ENCODE results near the gene EPB41L5.
"Not testable (repeated sequence)": the region's sequence is repeated elsewhere in the genome, so short reads cannot be mapped to it uniquely, and the experiment has no call there.

Gene EPB41L5

GRCh38 chr2:120103723-120104467, 91.0 kb downstream of the EPB41L5 start:
- peak; percentile 93 for DNase-seq

DNA sequence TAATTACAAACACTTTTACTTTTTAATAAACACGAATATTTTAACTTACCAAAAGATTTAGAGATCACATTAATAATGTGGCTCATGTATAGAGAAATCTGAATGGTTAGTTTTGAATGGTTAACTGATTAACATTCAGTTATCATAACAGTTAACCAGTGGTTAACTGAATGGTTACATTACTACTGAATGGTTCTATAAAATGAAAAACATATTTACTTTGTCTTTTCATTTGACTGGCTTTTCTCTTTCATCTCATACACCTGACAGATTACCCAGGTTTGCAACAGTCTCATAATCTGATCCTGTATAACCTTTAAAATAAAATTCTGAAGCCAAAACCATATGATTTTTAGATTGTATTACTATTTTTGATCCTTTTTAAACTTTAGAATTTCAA, 91.9 kb downstream of the EPB41L5 start:
- DNase-seq = no peak

DNA sequence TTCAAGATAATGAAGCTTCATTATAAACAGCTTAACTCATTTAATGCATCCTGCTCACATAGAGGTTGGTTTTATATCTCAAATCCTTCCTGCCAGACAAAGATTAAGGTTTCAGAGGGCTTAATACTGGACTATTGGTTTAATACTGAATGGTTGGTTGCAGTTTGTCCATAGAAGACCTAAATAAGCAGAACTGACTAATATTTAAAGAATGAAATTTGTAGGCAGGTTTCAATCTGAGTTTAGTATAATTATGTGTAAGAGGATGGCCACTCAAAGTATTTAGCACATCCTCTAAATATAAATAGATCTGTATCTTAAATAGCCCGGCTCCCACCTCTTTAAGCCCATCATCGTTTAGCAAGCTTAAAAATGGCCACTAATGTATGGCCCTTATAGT, 92.5 kb downstream of the EPB41L5 start:
- DNase-seq = peak; percentile 11

DNA sequence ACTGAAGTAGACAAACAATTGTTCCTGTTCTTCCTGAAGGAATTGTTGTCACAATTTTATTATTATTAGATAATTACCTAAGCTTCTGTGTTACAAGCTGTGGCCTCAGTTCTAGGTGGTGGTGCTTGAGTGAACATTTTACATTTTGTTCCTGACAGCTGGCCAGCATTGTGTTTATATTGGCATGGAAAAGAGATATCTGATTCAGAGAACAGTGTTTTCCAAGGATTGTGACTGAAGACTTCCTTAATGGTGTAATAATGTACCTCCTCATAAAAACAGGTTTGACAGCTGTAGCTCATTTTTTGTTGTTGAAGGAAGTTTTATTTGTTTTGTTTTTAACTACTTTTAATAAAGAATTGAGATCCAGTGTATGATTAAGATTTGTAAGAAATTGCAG, 95.2 kb downstream of the EPB41L5 start:
- DNase-seq = peak; percentile 70

DNA sequence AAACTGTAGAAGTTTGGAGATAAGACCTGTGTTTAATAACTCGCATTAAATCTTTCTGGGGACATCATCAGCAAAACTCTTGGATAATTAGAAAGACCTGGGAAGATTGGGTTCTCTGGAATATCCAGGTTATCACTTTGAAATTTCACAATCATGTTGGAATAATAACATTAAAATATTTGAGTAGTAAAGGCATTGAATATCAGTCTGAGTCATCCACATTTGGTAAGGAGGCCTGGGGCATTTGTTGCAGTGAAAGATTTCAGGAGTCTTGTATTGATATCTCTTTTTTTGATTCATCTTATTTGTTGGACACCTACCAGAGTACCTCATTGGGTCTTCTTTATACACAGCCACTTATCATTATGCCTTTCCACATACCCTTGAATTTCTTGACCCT, 95.9 kb downstream of the EPB41L5 start:
- DNase-seq = peak; percentile 60

GRCh38 chr2:120109186-120110061, 96.5 kb downstream of the EPB41L5 start:
- peak; percentile 42 for DNase-seq

- DNase-seq = no peak
Observed at GRCh38 chr2:120110062-120110362, 97.1 kb downstream of the EPB41L5 start.

DNA sequence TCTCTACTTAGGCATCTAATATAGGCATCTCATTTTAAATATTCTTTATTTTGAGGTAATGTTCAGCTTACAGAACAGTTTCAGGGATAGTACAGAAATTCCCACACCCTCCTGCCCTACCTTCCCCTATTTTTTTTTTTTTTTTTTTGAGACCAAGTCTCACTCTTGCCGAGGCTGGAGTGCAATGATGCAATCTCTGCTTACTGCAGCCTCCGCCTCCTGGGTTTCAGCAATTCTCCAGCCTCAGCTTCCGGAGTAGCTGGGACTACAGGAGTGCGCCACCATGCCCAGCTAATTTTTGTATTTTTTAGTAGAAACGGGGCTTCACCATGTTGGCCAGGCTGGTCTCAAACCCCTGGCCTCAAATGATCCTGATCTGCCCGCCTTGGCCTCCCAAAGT, 97.6 kb downstream of the EPB41L5 start:
- DNase-seq = no peak

DNA sequence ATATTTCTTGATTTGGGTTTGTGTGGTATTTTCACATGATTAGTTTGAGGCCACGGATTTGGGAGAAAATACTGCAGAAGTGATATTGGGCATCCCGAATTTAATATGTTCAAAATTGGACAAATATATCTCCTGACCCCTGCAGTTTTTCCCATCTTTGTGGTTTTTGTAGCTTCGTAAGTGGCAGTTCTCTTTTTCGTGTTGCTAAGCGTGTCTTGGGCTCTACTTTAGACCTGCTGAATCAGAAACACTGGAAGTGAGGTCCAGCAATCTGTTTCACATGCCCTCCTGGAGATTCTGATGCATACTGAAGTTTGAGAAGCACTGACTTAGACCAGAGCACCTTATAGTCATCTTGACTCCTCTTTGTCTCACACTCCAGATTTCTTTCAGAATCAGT, 98.3 kb downstream of the EPB41L5 start:
- DNase-seq = no peak

- no peak for DNase-seq
Observed at GRCh38 chr2:120118018-120118417, 105.1 kb downstream of the EPB41L5 start.

- no peak for DNase-seq
Observed at GRCh38 chr2:120118471-120118870, 105.6 kb downstream of the EPB41L5 start.

DNA sequence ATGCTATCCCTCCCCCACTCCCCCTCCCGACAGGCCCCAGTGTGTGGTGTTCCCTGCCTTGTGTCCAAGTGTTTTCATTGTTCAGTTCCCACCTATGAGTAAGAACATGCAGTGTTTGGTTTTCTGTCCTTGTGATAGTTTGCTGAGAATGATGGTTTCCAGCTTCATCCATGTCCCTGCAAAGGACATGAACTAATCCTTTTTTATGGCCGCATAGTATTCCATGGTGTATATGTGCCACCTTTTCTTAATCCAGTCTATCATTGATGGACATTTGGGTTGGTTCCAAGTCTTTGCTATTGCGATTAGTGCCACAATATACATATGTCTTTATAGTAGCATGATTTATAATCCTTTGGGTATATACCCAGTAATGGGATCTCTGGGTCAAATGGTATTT, 108.5 kb downstream of the EPB41L5 start:
- DNase-seq = not testable (repeated sequence)

DNA sequence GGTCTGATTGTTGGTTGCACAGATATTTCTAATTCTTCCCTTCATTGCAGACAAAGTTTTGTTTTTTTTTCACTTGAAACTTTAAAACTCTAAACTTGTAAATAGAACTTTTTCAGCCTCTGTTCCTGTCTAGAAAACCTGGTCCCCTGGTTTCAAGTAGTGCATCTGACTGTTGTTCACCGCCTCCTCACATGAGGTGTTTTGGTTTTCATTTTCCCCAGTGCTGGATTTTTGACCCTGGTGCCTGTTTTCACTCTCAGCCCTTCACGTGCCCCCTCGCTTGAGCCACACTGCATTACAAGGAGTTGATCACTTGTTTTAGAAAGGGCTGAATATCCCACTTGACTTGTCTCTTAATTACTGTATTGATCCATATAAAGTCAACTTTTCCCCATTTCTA, 110.2 kb downstream of the EPB41L5 start:
- DNase-seq = no peak

DNA sequence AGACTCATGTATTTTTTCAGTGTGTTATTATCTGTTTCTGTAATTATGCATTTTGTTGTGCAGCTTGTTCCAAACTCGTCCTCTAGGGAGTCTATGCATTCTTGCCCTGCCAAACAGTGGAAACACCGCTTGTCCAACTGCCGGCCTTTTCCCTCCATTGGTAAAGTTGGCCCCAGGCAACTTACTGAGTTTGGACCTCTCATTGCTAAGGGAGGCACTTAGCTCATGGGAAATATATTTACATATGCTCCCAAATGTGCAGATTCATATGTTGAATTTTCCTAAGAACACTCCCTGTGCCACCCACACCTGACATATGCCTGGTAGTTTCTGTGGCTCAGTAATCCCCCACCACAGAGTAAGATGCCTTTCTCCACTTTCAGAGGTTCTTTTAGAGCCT, 112.3 kb downstream of the EPB41L5 start:
- DNase-seq = no peak

DNA sequence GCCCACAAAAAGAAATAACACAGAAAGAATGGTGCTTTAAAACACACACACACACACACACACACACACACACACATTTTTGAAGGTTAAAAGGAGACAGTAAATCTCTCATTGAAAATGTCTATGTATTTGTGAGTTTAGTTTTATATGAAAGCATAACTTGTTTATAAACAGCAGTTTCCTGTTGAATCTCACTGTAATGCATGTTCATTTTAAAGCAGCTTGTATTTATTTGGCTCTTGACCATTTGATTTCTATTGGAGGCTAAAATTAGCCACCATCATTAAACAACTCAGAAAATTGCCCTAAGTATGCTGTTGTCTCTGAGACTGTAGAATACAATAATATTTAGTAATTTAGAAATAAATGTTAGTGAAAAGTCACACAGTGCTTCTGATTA, 115.3 kb downstream of the EPB41L5 start:
- DNase-seq = no peak

- peak; percentile 54 for DNase-seq
Observed at GRCh38 chr2:120132190-120132589, 119.3 kb downstream of the EPB41L5 start.

DNA sequence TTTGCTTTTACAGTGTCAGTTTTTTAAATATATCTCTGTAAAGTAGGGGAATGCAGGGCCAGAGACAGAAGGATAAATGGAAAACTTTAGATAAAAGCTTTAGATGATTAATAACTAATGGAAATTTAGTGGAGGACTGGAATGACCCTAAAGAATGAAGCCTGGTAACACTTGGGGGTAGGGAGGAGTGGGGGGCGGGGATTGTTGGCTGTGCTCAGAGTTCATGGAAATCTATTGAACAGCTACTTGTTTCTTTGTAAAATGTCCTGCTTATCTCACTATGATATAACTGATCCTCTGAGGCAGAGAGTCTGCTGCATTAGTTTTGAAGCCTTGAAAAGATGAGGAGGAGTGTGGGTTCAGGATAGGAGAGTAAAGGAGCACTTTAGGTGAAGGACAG, 119.8 kb downstream of the EPB41L5 start:
- no peak for DNase-seq

- peak; percentile 12 for DNase-seq
Observed at GRCh38 chr2:120133572-120134244, 120.8 kb downstream of the EPB41L5 start.

DNA sequence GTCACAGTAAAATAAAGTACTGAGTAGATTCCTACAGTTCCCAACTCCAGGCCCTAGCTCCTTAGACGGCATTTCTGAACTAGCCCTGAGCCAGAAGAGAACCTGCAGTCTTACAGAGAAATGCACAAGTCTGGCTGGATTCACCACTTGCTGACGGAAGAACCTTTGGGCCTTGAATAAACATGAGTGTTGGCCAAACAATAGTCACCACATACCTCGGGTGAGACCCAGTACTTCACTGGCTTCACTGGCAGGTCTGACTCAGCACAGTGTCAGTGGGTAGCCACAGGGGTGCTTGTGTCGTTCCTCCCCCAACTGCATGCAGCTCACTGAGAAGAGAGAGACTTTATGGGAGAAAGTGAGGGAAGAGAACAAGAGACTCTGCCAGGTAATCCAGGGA, 121.4 kb downstream of the EPB41L5 start:
- peak; percentile 95 for DNase-seq

GRCh38 chr2:120135013-120135412, 122.1 kb downstream of the EPB41L5 start:
- DNase-seq = not testable (repeated sequence)

DNA sequence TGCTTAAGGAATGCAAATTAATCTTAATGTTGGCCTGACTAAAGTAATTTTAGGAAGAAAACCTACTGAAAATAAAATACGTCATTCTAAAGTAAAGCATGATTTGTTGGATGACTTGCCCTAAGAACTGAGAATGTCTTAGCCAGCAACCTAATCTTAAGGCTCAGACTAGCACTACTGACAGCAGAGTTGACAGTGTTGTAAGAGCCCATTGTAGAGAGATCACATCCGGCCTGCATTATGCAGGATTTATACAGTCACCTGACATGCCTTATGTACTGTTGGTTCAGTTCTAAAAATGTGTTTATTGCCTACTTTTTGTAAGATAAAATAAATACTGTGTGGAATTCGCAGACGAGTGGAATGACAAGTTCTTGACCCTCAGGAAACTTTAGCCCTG, 128.0 kb downstream of the EPB41L5 start:
- no peak for DNase-seq

GRCh38 chr2:120141300-120142069, 128.6 kb downstream of the EPB41L5 start:
- no peak for DNase-seq

Measured in EL (cell line).